ENCODE results near the gene RPSA. TPM values are rescaled to one million over a fixed set of nuclear protein-coding genes. Genes with fewer than 3 reads are reported as not detected.

RPSA gene
- total and polyA plus RNA-seq, 9 of the 15 experiments (the other 6 are each of a cell fraction or from before 2014, with no cell fraction given): 2,290 to 4,272 (median 2,730) TPM

GRCh38 chr3:39406368-39407258 lies at the start of gene RPSA (continued):
- TF ChIP-seq CHD1 (IDR thresholded peaks at IDR 0.05; ENCODE audit: low read length): peak; percentile 71
- peak in 1 of 2 experiments; percentile 15; a peak in 1 of 4 replicates for TF ChIP-seq KDM1A (IDR thresholded peaks at IDR 0.05)
- no peak for TF ChIP-seq ZBTB34 (CRISPR knock-in tag; IDR thresholded peaks at IDR 0.05)
- no peak for TF ChIP-seq HDAC6 (IDR thresholded peaks at IDR 0.05; ENCODE audit: low read depth, low read length)
- TF ChIP-seq IRF9 (tag; IDR thresholded peaks at IDR 0.05): no peak
- peak; percentile 76; the same call in 1 of the 2 replicates for TF ChIP-seq ZBTB7A (IDR thresholded peaks at IDR 0.05; ENCODE audit: borderline replicate concordance, control insufficient read depth, low read depth, low read length)
- TF ChIP-seq CC2D1A (IDR thresholded peaks at IDR 0.05): 0 out of 2 replicates have a peak, but pooled peaks have one; percentile 13
- 0 out of 2 replicates have a peak, but pooled peaks have one; percentile 30 for TF ChIP-seq HINFP (tag; conservative IDR thresholded peaks at IDR 0.05; ENCODE audit: low read depth)
- no peak for TF ChIP-seq ZNF518B (CRISPR knock-in tag; IDR thresholded peaks at IDR 0.05)
- TF ChIP-seq ZNF165 (CRISPR knock-in tag; IDR thresholded peaks at IDR 0.05; ENCODE audit: borderline replicate concordance): peak; percentile 68; the same call in 1 of the 2 replicates
- TF ChIP-seq USF1 (CRISPR knock-in tag; IDR thresholded peaks at IDR 0.05): peak; percentile 92
- no peak; the same call in 1 of the 2 replicates for TF ChIP-seq GABPB2 (CRISPR knock-in tag; conservative IDR thresholded peaks at IDR 0.05)
- TF ChIP-seq TAF9B (IDR thresholded peaks at IDR 0.05; ENCODE audit: partially characterized antibody): peak; percentile 99
- TF ChIP-seq PTTG1 (tag; IDR thresholded peaks at IDR 0.05; ENCODE audit: low read depth): no peak
- peak; percentile 100 for TF ChIP-seq MYC (IDR thresholded peaks at IDR 0.05; ENCODE audit: low read depth, low read length)
- peak; percentile 100 for TF ChIP-seq MYC (CRISPR knock-in tag; IDR thresholded peaks at IDR 0.05; ENCODE audit: borderline replicate concordance, low read depth)
- TF ChIP-seq ZNF232 (CRISPR knock-in tag; IDR thresholded peaks at IDR 0.05): peak; percentile 82; the same call in 1 of the 2 replicates
- TF ChIP-seq KDM2B (CRISPR knock-in tag; IDR thresholded peaks at IDR 0.05): 0 out of 2 replicates have a peak, but pooled peaks have one; percentile 60
